ENCODE results near the gene WWTR1.

WWTR1 gene

DNA sequence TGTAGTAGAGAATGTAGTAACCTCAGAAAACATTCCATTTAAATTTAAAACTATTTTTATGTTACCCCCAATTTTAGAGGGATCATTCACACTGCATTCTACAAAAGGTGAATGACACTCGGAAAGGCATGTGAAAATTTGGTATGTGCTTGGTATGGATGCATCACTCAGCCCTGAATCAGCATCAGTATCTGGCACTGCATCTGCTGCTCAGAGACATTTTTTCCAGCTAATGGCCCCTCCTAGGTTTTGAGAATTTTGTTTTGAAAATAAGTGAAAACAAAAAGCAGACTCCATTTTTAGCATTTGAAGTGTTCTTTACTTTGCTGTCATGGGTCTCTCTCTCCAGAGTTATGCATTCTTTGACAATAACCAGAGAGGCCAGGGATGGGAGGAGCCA is 15.6 kb upstream of the WWTR1 start:
- H3K27ac Mint-ChIP-seq = no peak overlapping the region

DNA sequence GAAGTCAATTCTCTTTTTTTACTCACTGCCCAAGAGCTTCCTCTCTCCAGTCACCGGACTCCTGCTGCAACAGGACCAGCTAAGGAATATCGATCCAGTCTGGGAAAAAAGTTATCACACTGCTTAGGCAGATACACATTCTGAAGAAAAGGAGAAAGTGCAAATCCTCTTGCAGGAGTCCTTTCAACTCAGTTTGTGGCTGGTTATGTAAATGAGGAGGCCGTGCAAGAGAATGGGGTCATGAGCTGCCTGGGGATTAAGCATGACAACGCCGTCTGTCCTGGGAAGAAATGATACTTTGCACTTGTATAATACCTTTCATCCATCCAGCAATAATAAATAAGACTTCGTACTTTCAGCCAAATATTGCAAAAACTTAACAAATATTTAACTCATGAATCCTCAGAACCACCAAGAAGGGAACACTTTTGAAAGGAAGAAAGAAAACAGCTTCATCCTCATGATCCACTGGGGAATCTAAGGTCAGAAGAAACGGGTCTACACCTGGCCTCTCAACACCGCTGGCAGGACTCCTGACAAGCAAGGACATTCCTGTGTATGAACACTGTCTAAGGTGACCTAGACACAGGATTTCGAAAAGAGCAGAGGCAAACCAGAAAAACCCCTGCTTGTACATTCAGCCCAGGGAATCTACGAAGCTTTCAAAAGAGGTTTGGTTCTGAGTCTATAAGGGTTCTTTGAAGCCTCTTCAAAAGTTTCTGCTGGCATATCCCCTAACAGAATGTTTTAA is 13.1 kb upstream of the WWTR1 start:
- Mint-ChIP-seq H3K4me1 (peaks cover 5% of the 10 kb centered on the region), H3K9me3 (no peaks in the 10 kb centered on the region), H3K27me3 (ENCODE audit: low read depth) (no peaks in the 10 kb centered on the region)

More for the DNA sequence above, 15.6 kb upstream of the WWTR1 start:
- Mint-ChIP-seq H3K27me3 (ENCODE audit: low read depth) (peaks cover 3% of the 10 kb centered on the region), H3K4me3 (no peak overlapping the region), H3K36me3 (ENCODE audit: low read depth) (no peaks in the 10 kb centered on the region), H3K9me3 (no peaks in the 10 kb centered on the region), H3K4me1 (peaks cover 5% of the 10 kb centered on the region)
- TF ChIP-seq, protein P1, sequence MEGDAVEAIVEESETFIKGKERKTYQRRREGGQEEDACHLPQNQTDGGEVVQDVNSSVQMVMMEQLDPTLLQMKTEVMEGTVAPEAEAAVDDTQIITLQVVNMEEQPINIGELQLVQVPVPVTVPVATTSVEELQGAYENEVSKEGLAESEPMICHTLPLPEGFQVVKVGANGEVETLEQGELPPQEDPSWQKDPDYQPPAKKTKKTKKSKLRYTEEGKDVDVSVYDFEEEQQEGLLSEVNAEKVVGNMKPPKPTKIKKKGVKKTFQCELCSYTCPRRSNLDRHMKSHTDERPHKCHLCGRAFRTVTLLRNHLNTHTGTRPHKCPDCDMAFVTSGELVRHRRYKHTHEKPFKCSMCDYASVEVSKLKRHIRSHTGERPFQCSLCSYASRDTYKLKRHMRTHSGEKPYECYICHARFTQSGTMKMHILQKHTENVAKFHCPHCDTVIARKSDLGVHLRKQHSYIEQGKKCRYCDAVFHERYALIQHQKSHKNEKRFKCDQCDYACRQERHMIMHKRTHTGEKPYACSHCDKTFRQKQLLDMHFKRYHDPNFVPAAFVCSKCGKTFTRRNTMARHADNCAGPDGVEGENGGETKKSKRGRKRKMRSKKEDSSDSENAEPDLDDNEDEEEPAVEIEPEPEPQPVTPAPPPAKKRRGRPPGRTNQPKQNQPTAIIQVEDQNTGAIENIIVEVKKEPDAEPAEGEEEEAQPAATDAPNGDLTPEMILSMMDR (IDR thresholded peaks at IDR 0.05; ENCODE audit: unreplicated experiment in 3 of 3) = no peak

DNA sequence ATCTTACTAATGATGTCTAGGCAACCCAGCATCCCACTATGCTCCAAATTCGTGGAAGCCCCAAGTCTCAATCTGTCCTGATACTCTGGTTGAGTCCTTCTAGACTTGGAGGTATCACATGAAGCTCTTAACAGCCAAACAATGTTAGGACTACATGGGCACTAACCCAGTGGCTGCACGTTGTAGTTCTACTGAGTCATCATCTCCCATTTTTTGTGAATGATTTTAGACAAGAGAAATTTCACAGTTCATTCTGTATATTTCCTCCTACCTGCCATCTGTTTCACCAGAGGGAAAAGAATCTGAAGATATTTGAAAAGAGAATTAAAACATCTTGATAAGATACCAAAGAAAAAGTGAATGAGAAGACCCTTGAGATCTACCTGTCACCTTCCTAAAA is 9.8 kb upstream of the WWTR1 start:
- no peaks in the 10 kb centered on the region for H3K9me3 Mint-ChIP-seq
- TF ChIP-seq, protein P1 (IDR thresholded peaks at IDR 0.05; ENCODE audit: unreplicated experiment in 3 of 3) = no peak
- H3K27ac Mint-ChIP-seq = no peak overlapping the region
- H3K27me3 Mint-ChIP-seq (ENCODE audit: low read depth) = peaks cover 8% of the 10 kb centered on the region
- peaks cover 10% of the 10 kb centered on the region for H3K4me1 Mint-ChIP-seq
- H3K36me3 Mint-ChIP-seq (ENCODE audit: low read depth) = no peaks in the 10 kb centered on the region
- H3K4me3 Mint-ChIP-seq = no peak overlapping the region

More for the DNA sequence above, 13.1 kb upstream of the WWTR1 start:
- H3K36me3 Mint-ChIP-seq (ENCODE audit: low read depth) = no peaks in the 10 kb centered on the region
- TF ChIP-seq, protein P1 (IDR thresholded peaks at IDR 0.05; ENCODE audit: unreplicated experiment in 3 of 3) = no peak
- H3K27ac Mint-ChIP-seq = peak overlapping the region in 1 of 3 experiments; percentile 14
- no peak overlapping the region for H3K4me3 Mint-ChIP-seq

- no peaks in the 10 kb centered on the region for H3K36me3 Mint-ChIP-seq (ENCODE audit: low read depth)
- peak overlapping the region in 1 of 3 experiments; percentile 2 for H3K4me3 Mint-ChIP-seq
- peaks cover 31% of the 10 kb centered on the region for H3K4me1 Mint-ChIP-seq
- TF ChIP-seq, protein P1 (IDR thresholded peaks at IDR 0.05; ENCODE audit: unreplicated experiment in 3 of 3) = no peak
- peaks cover 8% of the 10 kb centered on the region for H3K27me3 Mint-ChIP-seq (ENCODE audit: low read depth)
- H3K27ac Mint-ChIP-seq = peak overlapping the region in 2 of 3 experiments; percentile 32 to 67
- no peaks in the 10 kb centered on the region for H3K9me3 Mint-ChIP-seq
Measured at GRCh38 chr3:149663966-149664365, 6.1 kb upstream of the WWTR1 start.

DNA sequence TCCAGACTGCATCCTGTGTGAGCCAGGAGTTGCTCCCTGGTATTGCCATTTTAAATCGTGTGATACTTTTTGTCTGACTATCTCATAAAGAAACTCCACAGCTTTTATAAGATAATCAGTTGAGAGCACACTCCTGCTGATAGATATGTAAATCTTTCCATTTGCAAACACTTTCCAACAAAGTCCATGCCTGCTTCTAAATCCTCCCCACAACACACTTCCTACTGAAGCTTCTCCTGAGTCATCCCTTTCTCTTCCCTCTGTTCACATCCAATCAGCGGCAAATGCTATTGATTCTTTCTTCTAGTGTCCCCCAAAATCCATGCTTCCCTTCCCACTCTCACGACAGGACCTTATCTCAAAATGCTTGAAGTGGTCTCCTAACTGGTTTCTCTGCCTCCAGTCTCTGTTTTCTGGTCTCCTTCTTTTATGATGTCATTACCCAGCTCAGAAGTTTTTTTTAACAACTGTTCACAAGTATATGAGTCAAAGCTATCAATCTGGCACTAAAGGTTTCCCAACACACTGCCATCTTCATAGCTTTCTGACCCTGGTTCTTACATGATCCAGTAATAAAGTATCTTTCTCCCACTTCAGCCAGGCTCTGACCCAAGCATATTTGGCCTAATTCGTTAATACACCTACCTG is 4.5 kb upstream of the WWTR1 start:
- peaks cover 38% of the 10 kb centered on the region for H3K4me1 Mint-ChIP-seq
- peak overlapping the region in 2 of 3 experiments; percentile 2 to 28 for H3K4me3 Mint-ChIP-seq
- no peaks in the 10 kb centered on the region for H3K9me3 Mint-ChIP-seq
- peaks cover 8% of the 10 kb centered on the region for H3K27me3 Mint-ChIP-seq (ENCODE audit: low read depth)
- H3K27ac Mint-ChIP-seq = peak overlapping the region in 2 of 3 experiments; percentile 46 to 73
- TF ChIP-seq, protein P1 (IDR thresholded peaks at IDR 0.05; ENCODE audit: unreplicated experiment in 3 of 3) = no peak
- no peaks in the 10 kb centered on the region for H3K36me3 Mint-ChIP-seq (ENCODE audit: low read depth)

All from nephron (organoid).